Mucosa of descending colon (tissue), 3 donors: ENCODE data around the gene SWSAP1. TPM values are rescaled to one million over a fixed set of nuclear protein-coding genes. Genes with fewer than 3 reads are reported as not detected.
"Not testable (repeated sequence)": the region's sequence is repeated elsewhere in the genome, so short reads cannot be mapped to it uniquely, and the experiment has no call there.

Experiments
- ATAC-seq: fragments of 200-7000 bp; cut with Tn5 transposase; one replicate; pipeline ENCODE4 v1.9.1; 2020; ENCODE audit warnings: mild to moderate bottlenecking, moderate library complexity
- DNase-seq, 3 donors: peaks; one replicate each; pipeline ENCODE4 v3.0.0-alpha.2; 2020
- H3K36me3 ChIP-seq: fragments of 200-600 bp; one replicate; pipeline ENCODE4 v1.8.0; 2021; ENCODE audit warnings: low read depth, mild to moderate bottlenecking
- H3K4me1 ChIP-seq: fragments of 200-600 bp; one replicate; pipeline ENCODE4 v1.8.0; 2021; ENCODE audit warnings: low read depth, mild to moderate bottlenecking
- H3K4me3 ChIP-seq: fragments of 200-600 bp; one replicate; pipeline ENCODE4 v1.8.0; 2021; ENCODE audit warnings: mild to moderate bottlenecking
- H3K9me3 ChIP-seq: fragments of 200-600 bp; one replicate; pipeline ENCODE4 v1.8.0; 2021; ENCODE audit warnings: mild to moderate bottlenecking
- CTCF ChIP-seq: fragments of 200-600 bp; IDR thresholded peaks from one replicate; pipeline ENCODE4 v1.8.0; 2022; ENCODE audit warnings: antibody characterized with exemption, mild to moderate bottlenecking
- intact Hi-C, 2 donors: fragments of 100-400 bp; cut with DNase I in 1 of 2; cut with micrococcal nuclease in 1 of 2; formaldehyde crosslinking; loops; one replicate each; pipeline versions ENCODE4 v1.11.0 to v1.11.1; 2022; cut with DNase I, micrococcal nuclease
- total RNA-seq, 3 donors: library from RNA; stranded (reverse); fragmentation: NEBNext Ultra II Directional in 2 of 3; extraction: Animal tissue kit (Norgen Biotek cat#: 25700) in 2 of 3; gene quantifications; one replicate each; pipeline versions ENCODE4 v1.2.1 to v1.2.4, GENCODE V29; 2021 to 2023
- donor health status: DM: no; HTN: no; CAD: no; lungs with moderate emphysema.
- donor health status: DM: no; HTN: no; CAD: no.
- donor health status: DM: no; HTN: yes; CAD: no.

Gene SWSAP1
- total RNA-seq, 3 donors from 2014 or later: 2.5 to 3.4 (median 3.3) TPM

GRCh38 chr19:11378319-11379189 is 4.1 kb downstream of the SWSAP1 start:
- Histone ChIP-seq H3K4me3 (no peak overlapping the region), H3K4me1 (peaks cover 45% of the 10 kb centered on the region), H3K9me3 (no peaks in the 10 kb centered on the region), H3K36me3 (no peaks in the 10 kb centered on the region)
- TF ChIP-seq CTCF: peak; percentile 39
- no peak for ATAC-seq
- DNase-seq: peak in 2 of 3 donors; percentile 62
- intact Hi-C loops: no loop called here

GRCh38 chr19:11379269-11379845 is 4.9 kb downstream of the SWSAP1 start:
- DNase-seq, intact Hi-C loops, H3K9me3 ChIP-seq, H3K4me3 ChIP-seq, H3K36me3 ChIP-seq, ATAC-seq: not testable (repeated sequence)
- peaks cover 42% of the 10 kb centered on the region for H3K4me1 ChIP-seq

- no peak for TF ChIP-seq CTCF
- ATAC-seq (no peak), DNase-seq (no peak)
- Histone ChIP-seq H3K4me3 (no peak overlapping the region), H3K36me3 (no peaks in the 10 kb centered on the region), H3K9me3 (no peaks in the 10 kb centered on the region), H3K4me1 (peaks cover 40% of the 10 kb centered on the region)
- intact Hi-C loops: no loop called here
These were observed 5.4 kb downstream of the SWSAP1 start for GRCh38 chr19:11379857-11380350.

GRCh38 chr19:11380653-11381537 is 6.4 kb downstream of the SWSAP1 start:
- Histone ChIP-seq H3K4me3 (peak overlapping the region; percentile 24), H3K9me3 (no peaks in the 10 kb centered on the region), H3K4me1 (peaks cover 33% of the 10 kb centered on the region), H3K36me3 (no peaks in the 10 kb centered on the region)
- DNase-seq (peak; percentile 96 to 97 (median 96)), ATAC-seq (peak; percentile 89)
- TF ChIP-seq CTCF: peak; percentile 66
- intact Hi-C loops: no loop called here

GRCh38 chr19:11382898-11383705 is 8.6 kb downstream of the SWSAP1 start:
- Histone ChIP-seq H3K4me1 (peaks cover 29% of the 10 kb centered on the region), H3K36me3 (no peaks in the 10 kb centered on the region), H3K4me3 (no peak overlapping the region), H3K9me3 (no peaks in the 10 kb centered on the region)
- ATAC-seq (peak; percentile 19), DNase-seq (peak; percentile 59 to 78 (median 70))
- intact Hi-C loops: no loop called here
- TF ChIP-seq CTCF: peak; percentile 61
